ENCODE results near the gene GMDS.

DNA sequence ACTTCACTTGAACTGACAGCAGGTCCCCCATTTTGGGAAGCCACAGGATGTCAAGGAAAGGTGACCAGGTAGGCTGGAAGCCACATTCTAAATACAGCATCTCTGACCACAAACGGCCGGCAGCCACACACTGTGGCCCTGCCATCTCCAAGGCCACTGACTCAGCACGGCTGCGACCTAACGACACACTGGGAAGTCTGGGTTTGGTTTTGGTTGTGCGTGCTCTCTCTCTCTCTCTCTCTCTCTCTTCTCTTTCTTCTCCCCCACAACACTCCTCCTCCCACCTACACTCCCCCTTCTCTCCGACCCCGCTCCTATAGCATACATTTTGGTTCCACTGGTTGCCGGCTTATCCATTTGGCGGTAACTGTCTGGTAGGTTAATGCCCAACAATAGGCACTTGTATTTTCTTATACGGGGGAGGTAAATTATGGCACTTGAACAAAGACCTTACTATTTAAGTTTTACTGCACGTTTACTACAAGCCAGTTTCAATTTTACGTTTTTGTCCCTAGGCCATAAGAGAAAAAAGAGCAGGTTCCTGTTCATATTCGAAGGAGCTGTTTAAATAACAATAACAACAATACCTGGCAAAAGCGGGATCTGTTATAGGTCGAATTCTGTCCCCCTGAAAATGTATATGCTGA lies 103.6 kb downstream of the GMDS start:
- TF ChIP-seq RARB (CRISPR knock-in tag; IDR thresholded peaks at IDR 0.05) = no peak
- TF ChIP-seq TOX (CRISPR knock-in tag; IDR thresholded peaks at IDR 0.05; ENCODE audit: borderline replicate concordance) = no peak
- TF ChIP-seq CSDC2 (CRISPR knock-in tag; IDR thresholded peaks at IDR 0.05) = no peak
- TF ChIP-seq, protein P1, sequence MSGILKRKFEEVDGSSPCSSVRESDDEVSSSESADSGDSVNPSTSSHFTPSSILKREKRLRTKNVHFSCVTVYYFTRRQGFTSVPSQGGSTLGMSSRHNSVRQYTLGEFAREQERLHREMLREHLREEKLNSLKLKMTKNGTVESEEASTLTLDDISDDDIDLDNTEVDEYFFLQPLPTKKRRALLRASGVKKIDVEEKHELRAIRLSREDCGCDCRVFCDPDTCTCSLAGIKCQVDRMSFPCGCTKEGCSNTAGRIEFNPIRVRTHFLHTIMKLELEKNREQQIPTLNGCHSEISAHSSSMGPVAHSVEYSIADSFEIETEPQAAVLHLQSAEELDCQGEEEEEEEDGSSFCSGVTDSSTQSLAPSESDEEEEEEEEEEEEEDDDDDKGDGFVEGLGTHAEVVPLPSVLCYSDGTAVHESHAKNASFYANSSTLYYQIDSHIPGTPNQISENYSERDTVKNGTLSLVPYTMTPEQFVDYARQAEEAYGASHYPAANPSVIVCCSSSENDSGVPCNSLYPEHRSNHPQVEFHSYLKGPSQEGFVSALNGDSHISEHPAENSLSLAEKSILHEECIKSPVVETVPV (CRISPR knock-in tag; IDR thresholded peaks at IDR 0.05) = no peak

Measured in SK-N-SH treated with all-trans-retinoic acid at 6 μM for 48 hours (cell line).